GM18508 (cell line): Measurements from ENCODE around the gene EPS8L2.

Source experiments
- ATAC-seq: cut with Tn5 transposase; IDR thresholded peaks from one replicate; pipeline ENCODE4 v1.9.1; 2021; ENCODE audit warnings: moderate number of reproducible peaks; ENCODE audit not compliant: insufficient read depth, unreplicated experiment

Gene EPS8L2

DNA sequence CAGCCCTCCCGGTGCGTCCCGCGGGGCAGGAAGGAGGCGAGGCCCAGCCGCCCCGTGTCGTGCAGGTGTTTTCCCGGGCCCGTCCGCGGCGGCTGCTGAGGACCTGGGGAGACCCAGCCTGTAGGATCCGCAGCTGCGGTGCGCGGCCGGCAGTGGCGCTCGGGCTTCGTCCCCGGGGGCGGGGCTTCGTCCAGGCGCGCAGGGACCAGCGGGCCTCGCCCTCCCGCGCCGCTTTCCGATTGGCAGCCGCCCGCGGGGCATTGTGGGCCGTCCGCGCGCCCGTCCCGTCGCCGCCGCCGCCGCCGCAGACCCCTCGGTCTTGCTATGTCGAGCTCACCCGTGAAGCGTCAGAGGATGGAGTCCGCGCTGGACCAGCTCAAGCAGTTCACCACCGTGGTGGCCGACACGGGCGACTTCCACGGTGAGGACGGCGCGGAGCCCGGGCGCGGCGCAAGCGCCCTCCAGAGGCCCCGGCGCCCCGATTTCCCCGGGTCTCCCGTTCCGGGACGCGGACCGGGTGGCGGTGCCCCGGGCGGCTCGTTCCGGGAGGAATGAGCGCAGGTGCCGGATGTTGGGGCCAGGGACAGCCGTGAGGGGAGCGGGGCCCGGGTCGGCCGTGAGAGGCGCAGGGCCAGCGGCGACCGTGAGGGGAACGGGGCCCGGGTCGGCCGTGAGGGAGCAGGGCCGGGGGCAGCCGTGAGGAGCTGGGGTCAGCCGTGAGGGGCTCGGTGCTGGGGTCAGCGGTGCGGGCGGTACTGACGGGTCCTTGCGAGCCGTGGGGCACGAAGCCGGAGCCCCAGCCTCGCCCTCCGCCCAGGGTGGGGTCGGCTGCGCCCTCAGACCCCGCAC lies 41.4 kb downstream of the EPS8L2 start, which contains the start of gene TALDO1:
Gene TALDO1 (plus strand): TSS at position 307 of the 849 bp plus-strand sequence. CDS start 18 bp downstream, at position 325.
- no peak for ATAC-seq

- no peak for ATAC-seq
Measured at GRCh38 chr11:748007-748359, 42.0 kb downstream of the EPS8L2 start.

- ATAC-seq = no peak
Measured at GRCh38 chr11:749731-750130, 43.7 kb downstream of the EPS8L2 start.

GRCh38 chr11:760236-760635 lies 54.2 kb downstream of the EPS8L2 start:
- no peak for ATAC-seq

DNA sequence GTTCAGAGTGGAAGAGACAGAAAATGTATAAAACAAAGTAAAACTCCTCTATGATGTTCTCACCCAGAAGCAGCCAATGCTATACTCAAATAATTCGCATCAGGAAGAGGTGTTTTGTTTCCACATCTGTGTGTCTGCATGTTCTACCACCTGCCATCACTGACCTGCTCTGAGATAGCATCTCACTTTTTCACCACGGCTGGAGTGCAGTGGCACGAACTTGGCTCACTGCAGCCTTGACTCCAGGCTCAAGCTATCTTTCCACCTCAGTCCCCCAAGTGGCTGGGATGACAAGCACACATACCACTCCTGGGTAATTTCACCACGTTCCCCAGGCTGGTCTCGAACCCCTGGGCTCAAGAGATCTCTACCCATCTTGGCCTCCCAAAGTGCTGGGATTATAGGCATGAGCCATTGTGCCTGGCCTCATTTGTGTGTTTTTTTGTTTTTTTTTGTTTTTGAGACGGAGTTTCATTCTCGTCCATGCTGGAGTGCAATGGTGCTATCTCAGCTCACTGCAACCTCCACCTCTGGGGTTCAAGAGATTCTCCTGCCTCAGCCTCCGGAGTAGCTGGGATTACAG lies 55.6 kb downstream of the EPS8L2 start:
- no peak for ATAC-seq

- no peak for ATAC-seq
Measured at GRCh38 chr11:762421-763072, 56.5 kb downstream of the EPS8L2 start.

GRCh38 chr11:763073-763463 lies 57.0 kb downstream of the EPS8L2 start:
- no peak for ATAC-seq

DNA sequence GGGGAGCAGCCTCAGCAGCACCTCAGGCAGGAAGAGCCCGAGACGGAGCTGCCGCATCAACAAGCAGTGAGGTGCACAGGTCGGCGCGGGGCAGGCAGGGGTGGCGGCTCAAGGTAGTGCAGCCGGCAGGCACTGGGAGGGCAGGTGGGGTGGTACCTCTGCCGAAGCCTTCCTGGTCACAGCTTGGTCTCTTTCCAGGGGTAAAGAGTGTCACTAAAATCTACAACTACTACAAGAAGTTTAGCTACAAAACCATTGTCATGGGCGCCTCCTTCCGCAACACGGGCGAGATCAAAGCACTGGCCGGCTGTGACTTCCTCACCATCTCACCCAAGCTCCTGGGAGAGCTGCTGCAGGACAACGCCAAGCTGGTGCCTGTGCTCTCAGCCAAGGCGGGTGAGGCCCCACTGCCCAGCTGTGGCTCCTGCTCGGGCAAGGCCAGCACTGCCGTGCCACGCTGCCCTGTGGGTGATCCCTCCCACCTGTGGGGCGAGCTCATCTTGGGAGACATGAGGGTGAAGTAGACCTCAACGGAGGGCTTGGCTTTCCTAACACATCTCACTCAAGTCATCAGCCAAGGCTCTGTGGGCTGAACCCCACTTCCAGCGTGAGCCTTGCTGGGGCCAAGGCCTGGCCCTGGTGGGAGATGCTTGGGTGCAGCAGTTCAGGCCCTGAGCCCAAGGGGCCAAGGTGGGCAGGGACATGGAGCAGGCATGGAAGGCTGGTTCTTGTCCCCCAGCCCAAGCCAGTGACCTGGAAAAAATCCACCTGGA lies 57.7 kb downstream of the EPS8L2 start:
- ATAC-seq = no peak

DNA sequence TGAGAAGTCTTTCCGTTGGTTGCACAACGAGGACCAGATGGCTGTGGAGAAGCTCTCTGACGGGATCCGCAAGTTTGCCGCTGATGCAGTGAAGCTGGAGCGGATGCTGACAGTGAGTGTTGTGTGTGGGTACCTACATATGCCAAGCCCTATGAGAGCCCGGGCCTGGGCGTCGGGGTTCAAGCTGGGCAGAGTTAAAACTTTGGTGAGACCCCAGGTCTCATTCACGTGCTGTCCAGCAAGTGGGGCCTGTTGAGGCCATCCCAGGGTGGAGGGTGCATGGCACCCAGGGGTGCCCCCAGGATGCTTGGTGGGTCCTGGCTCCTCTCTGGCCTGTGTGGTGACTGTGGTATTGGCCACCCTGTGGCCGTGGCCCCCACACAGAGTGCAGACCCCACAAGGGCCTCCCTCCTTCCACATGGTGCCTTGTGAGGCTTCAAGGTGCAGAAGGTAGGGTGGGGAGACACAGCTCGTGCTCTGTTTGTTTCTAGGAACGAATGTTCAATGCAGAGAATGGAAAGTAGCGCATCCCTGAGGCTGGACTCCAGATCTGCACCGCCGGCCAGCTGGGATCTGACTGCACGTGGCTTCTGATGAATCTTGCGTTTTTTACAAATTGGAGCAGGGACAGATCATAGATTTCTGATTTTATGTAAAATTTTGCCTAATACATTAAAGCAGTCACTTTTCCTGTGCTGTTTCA lies 58.4 kb downstream of the EPS8L2 start:
- ATAC-seq = no peak

DNA sequence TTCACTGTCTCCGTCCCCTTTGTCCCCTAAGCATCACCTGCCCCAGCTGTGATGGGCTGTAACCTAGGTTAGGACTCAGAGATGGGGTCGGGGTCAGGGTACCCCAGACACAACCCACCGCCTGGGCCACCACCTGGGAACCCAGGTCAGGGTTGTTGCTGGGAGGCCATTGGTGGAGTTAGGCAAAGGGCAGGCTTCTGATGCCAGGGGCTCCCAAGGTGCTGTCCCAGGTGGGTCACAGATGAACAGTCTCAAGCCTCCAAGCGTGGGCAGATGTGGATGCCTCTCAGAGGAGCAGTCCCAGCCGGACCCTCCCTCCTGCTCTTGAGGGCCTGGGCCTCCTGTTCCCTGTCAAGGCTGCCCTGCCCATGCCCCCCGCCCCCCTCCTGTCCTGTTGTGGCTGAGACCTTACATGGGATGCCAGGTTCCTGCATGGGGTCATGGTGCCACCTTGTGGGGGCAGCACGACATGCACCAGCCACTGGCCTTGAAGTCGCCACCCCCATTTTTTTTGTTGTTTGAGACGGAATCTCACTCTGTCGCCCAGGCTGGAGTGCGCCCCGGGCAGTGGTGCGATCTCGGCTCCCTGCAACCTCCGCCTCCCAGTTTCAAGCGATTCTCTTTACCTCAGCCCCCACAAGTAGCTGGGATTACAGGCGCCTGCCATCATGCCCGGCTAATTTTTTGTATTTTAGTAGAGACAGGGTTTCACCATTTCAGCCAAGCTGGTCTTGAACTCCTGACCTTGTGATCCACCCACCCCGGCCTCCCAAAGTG lies 59.2 kb downstream of the EPS8L2 start:
- no peak for ATAC-seq

DNA sequence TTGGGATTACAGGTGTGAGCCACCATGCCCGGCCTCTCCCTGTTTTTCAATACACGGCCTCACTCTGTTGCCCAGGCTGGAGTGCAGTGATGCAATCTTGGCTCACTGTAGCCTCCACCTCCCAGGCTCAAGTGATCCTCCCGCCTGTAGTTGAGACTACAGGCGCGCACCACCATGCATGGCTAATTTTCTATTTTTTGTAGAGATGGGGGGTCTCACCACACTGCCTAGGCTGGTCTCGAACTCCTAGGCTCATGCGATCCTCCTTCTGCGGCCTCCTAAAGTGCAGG lies 59.7 kb downstream of the EPS8L2 start:
- no peak for ATAC-seq

GRCh38 chr11:766106-766935 lies 60.3 kb downstream of the EPS8L2 start:
- ATAC-seq = no peak

- ATAC-seq = no peak
Measured at GRCh38 chr11:766936-767210, 60.8 kb downstream of the EPS8L2 start.

- ATAC-seq = no peak
Measured at GRCh38 chr11:767238-767637, 61.2 kb downstream of the EPS8L2 start.

DNA sequence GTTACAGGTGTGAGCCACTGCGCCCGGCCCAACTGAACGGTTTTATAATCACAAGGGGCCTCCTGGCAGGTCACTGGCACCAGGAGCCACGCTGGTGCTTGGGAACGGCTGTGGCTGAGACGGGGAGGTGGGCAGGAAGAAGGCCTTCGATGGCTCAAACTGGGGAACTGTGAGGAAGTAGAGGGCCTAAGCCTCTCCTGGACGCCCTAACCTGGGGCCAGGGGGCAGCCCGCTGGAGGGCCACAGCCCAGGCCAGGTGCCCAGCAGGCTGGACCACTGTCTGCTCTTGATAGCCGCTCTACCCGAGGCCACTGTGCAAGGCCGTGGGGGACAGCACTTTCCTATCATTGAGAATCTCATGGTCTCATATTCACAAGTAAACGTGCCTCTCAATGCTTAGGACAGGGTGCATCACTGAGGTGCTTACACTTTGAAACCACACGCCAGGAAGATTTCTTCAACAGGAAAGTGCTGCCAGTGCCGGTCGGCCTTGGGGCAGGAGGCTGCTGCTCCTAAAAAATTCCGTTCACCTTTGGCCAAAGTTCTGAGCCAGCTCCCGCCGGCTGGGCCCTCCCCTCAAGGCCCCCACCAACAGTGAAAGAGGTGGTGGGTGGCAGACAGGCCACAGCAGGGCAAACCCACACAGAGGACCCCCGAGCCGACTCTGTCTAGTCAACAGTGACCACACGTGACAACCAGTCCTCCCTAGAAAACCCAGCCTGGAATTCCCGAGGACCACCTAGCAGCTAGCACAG lies 64.0 kb downstream of the EPS8L2 start:
- no peak for ATAC-seq

DNA sequence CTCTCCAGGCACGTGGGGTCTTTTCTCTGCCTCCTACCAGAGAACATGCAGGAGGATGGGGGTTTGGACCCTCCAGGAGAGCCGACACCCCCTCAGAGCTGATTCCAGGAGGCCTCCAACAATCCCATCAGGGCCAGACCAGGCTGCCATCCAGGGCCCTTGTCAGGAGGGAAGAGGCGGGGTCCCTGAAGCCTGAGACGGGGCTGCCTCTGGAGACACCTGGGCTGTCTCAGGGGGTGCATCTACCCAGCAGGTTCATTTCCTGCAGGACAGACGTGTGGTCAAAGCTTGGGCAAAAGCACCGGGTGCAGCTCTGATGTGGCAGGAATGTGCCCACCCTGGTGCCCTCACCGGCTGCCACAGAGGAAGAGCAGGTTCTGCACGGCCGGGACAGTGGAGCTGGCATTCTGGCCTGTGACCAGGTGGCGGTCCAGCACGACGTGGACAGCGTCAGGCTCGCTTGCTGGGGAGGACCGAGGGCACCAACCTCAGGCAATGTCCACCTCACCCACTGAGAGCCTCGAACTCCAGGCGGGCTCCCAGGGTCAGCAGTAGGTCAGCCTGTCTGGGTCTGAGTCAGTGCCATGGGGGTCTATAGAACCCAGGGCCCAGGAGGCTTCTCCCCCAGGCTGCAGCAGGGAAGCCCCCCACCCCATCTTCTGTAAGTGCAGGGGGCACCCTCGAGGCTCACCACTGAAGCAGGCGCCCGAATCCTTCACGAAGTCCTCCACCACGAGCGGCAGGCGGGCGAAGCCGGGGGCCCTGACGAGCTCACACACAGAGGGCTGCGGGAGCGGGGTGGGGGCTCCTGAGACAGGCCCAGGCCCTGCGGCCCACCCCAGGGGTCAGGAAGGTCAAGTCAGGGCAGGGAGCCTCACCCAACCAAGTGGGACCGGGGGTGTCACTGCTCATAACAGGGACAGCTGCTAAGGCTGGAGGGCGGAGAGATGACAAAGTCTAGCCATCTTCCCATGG lies 64.9 kb downstream of the EPS8L2 start:
- no peak for ATAC-seq

GRCh38 chr11:771617-772204 lies 65.7 kb downstream of the EPS8L2 start:
- no peak for ATAC-seq
